AG20443 (cell line): ENCODE results near the gene SLC16A3.

Experiments used
- DNase-seq: peaks from one replicate; pipeline ENCODE4 v3.0.0; 2012; ENCODE audit warnings: low spot score, mixed read lengths

The SLC16A3 gene

GRCh38 chr17:82287013-82287867 is 58.4 kb downstream of the SLC16A3 start:
- no peak for DNase-seq

GRCh38 chr17:82287868-82288801 is 59.3 kb downstream of the SLC16A3 start:
- DNase-seq: no peak
